ENCODE measurements around the gene SH3RF3. TPM values are rescaled to one million over a fixed set of nuclear protein-coding genes. Genes with fewer than 3 reads are reported as not detected.

The SH3RF3 gene
- polyA plus RNA-seq, 1 donor (not counting 4 experiments of a cell fraction or from before 2014, with no cell fraction given), result 0.08 TPM

DNA sequence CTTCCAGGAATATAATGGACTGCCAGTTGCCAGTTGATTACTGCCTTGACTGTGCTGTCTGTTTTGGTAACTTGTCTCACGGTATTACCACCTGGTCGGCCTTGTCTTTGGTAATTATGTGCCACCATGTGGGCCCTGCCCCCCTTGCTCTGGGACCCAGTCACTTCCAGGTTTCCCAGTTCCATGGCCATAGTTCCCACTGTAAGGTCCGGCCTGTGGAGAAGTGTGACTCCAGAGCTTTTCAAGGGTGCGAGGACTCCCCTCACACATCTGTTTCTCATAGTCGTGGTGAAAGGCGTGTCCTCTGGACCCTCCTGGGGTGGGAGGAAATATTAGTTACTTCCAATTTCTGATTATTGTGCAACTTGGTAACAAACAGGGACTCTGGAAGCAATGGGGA, 334.2 kb downstream of the SH3RF3 start:
- Histone ChIP-seq H3K27me3 (ENCODE audit: control insufficient read depth, extremely low read depth, insufficient read depth, low read length) (no peaks in the 10 kb centered on the region), H4K20me1 (ENCODE audit: control insufficient read depth, extremely low read depth, insufficient read depth, low read length) (no peaks in the 10 kb centered on the region), H3K9me1 (ENCODE audit: control insufficient read depth, extremely low read depth, insufficient read depth, low read length) (no peaks in the 10 kb centered on the region), H2AFZ (ENCODE audit: control insufficient read depth, low read length) (no peak overlapping the region), H3K4me1 (ENCODE audit: control insufficient read depth, extremely low read depth, insufficient read depth, low read length) (peaks cover 17% of the 10 kb centered on the region), H3K9me3 (ENCODE audit: control insufficient read depth, low read depth, low read length) (no peaks in the 10 kb centered on the region), H3K4me2 (ENCODE audit: control insufficient read depth, extremely low read depth, insufficient read depth, low read depth, low read length) (no peak overlapping the region), H3K79me2 (ENCODE audit: control insufficient read depth, insufficient read depth, low read length) (no peaks in the 10 kb centered on the region), H3K27ac (ENCODE audit: control insufficient read depth, insufficient read depth, low read length) (no peak overlapping the region), H3K4me3 (ENCODE audit: control insufficient read depth in 2 of 3, extremely low read depth in 1 of 3, insufficient read depth in 2 of 3, low read depth in 1 of 3, low read length in 3 of 3) (no peak overlapping the region), H3K9ac (ENCODE audit: control insufficient read depth, extremely low read depth, insufficient read depth, low read length) (no peak overlapping the region), H3K36me3 (ENCODE audit: control insufficient read depth in 2 of 2, extremely low read depth in 1 of 2, insufficient read depth in 2 of 2, low read length in 2 of 2) (no peaks in the 10 kb centered on the region)
- TF ChIP-seq, protein P1, sequence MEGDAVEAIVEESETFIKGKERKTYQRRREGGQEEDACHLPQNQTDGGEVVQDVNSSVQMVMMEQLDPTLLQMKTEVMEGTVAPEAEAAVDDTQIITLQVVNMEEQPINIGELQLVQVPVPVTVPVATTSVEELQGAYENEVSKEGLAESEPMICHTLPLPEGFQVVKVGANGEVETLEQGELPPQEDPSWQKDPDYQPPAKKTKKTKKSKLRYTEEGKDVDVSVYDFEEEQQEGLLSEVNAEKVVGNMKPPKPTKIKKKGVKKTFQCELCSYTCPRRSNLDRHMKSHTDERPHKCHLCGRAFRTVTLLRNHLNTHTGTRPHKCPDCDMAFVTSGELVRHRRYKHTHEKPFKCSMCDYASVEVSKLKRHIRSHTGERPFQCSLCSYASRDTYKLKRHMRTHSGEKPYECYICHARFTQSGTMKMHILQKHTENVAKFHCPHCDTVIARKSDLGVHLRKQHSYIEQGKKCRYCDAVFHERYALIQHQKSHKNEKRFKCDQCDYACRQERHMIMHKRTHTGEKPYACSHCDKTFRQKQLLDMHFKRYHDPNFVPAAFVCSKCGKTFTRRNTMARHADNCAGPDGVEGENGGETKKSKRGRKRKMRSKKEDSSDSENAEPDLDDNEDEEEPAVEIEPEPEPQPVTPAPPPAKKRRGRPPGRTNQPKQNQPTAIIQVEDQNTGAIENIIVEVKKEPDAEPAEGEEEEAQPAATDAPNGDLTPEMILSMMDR (optimal IDR thresholded peaks at IDR 0.05 in 1 of 3, IDR thresholded peaks at IDR 0.05 in 1 of 3, conservative IDR thresholded peaks at IDR 0.05 in 1 of 3; ENCODE audit: extremely low read depth in 1 of 3, insufficient read depth in 2 of 3, low read length in 3 of 3), result no peak
- dilution Hi-C loops (cut with MboI; ENCODE audit: extremely low pct_ligation_motif_present, low sequenced_read_pairs), result no loop called here
- DNase-seq (ENCODE audit: low read depth, low spot score), result no peak
- FAIRE-seq, result no peak

- Histone ChIP-seq H4K20me1 (ENCODE audit: control insufficient read depth, extremely low read depth, insufficient read depth, low read length) (no peaks in the 10 kb centered on the region), H3K27ac (ENCODE audit: control insufficient read depth, insufficient read depth, low read length) (no peak overlapping the region), H3K27me3 (ENCODE audit: control insufficient read depth, extremely low read depth, insufficient read depth, low read length) (no peaks in the 10 kb centered on the region), H2AFZ (ENCODE audit: control insufficient read depth, low read length) (no peak overlapping the region), H3K36me3 (ENCODE audit: control insufficient read depth in 2 of 2, extremely low read depth in 1 of 2, insufficient read depth in 2 of 2, low read length in 2 of 2) (no peaks in the 10 kb centered on the region), H3K79me2 (ENCODE audit: control insufficient read depth, insufficient read depth, low read length) (no peaks in the 10 kb centered on the region), H3K9me1 (ENCODE audit: control insufficient read depth, extremely low read depth, insufficient read depth, low read length) (no peaks in the 10 kb centered on the region), H3K4me1 (ENCODE audit: control insufficient read depth, extremely low read depth, insufficient read depth, low read length) (peaks cover 19% of the 10 kb centered on the region), H3K4me3 (ENCODE audit: control insufficient read depth in 2 of 3, extremely low read depth in 1 of 3, insufficient read depth in 2 of 3, low read depth in 1 of 3, low read length in 3 of 3) (no peak overlapping the region), H3K9me3 (ENCODE audit: control insufficient read depth, low read depth, low read length) (no peaks in the 10 kb centered on the region), H3K4me2 (ENCODE audit: control insufficient read depth, extremely low read depth, insufficient read depth, low read depth, low read length) (no peak overlapping the region), H3K9ac (ENCODE audit: control insufficient read depth, extremely low read depth, insufficient read depth, low read length) (no peak overlapping the region)
- no peak for DNase-seq (ENCODE audit: low read depth, low spot score)
- dilution Hi-C loops (cut with MboI; ENCODE audit: extremely low pct_ligation_motif_present, low sequenced_read_pairs), result no loop called here
- no peak for TF ChIP-seq EZH2 (IDR thresholded peaks at IDR 0.05; ENCODE audit: low read length)
- TF ChIP-seq, protein P1 (optimal IDR thresholded peaks at IDR 0.05 in 1 of 3, IDR thresholded peaks at IDR 0.05 in 1 of 3, conservative IDR thresholded peaks at IDR 0.05 in 1 of 3; ENCODE audit: extremely low read depth in 1 of 3, insufficient read depth in 2 of 3, low read length in 3 of 3), result no peak
- FAIRE-seq, result no peak
These were observed 334.9 kb downstream of the SH3RF3 start for GRCh38 chr2:109463891-109464290.

Measured in keratinocyte (primary cell).